Sigmoid colon (tissue), 7 donors: Measurements from ENCODE around the gene CLMN. TPM values are rescaled to one million over a fixed set of nuclear protein-coding genes. Genes with fewer than 3 reads are reported as not detected.

Experiments
- DNase-seq: peaks from one replicate; pipeline ENCODE4 v3.0.0-alpha.2; 2019
- H3K27ac ChIP-seq, 4 donors: fragments of 200-600 bp; sonication (generic); one replicate each; pipeline ENCODE4 v1.5.1; 2016 to 2019; ENCODE audit warnings: mild to moderate bottlenecking in 1 of 4
- H3K27me3 ChIP-seq, 3 donors: fragments of 200-600 bp; sonication (generic); one replicate each; pipeline ENCODE4 v1.5.1; 2019; ENCODE audit warnings: mild to moderate bottlenecking in 1 of 3
- H3K36me3 ChIP-seq, 4 donors: fragments of 200-600 bp; sonication (generic); one replicate each; pipeline ENCODE4 v1.5.1; 2016 to 2019
- H3K4me1 ChIP-seq, 4 donors: fragments of 200-600 bp; sonication (generic); one replicate each; pipeline ENCODE4 v1.5.1; 2017 to 2019
- H3K4me3 ChIP-seq, 4 donors: fragments of 200-600 bp; sonication (generic); one replicate each; pipeline ENCODE4 v1.5.1; 2017 to 2019; ENCODE audit warnings: mild to moderate bottlenecking in 2 of 4, moderate library complexity in 1 of 4
- H3K9me3 ChIP-seq, 4 donors: fragments of 200-600 bp in 3 of 4; sonication (generic) in 3 of 4; one replicate each; pipeline versions ENCODE4 v1.5.1 to v1.6.1; 2013 to 2019
- EP300 ChIP-seq, 4 donors: sonication (generic); formaldehyde crosslinking; IDR thresholded peaks; one replicate each; pipeline ENCODE4 v1.6.1; 2017; ENCODE audit warnings: antibody characterized with exemption in 4 of 4
- POLR2A ChIP-seq, 2 donors: fragments of 450-650 bp; IDR thresholded peaks; one replicate each; pipeline ENCODE4 v1.6.1; 2016; ENCODE audit warnings: antibody characterized with exemption in 2 of 2, mild to moderate bottlenecking in 2 of 2, moderate library complexity in 2 of 2
- POLR2AphosphoS5 ChIP-seq, 4 donors: sonication (generic); formaldehyde crosslinking; IDR thresholded peaks; one replicate each; pipeline ENCODE4 v1.6.1; 2017; ENCODE audit warnings: antibody characterized with exemption in 4 of 4
- WGBS, 2 donors: extraction: QIAGEN DNeasy Blood & Tissue Kit; methylation state at CpG; one replicate each; pipeline ENCODE4 v1.1.7; 2013; 5-methylcytosine and 5-hydroxymethylcytosine counted together
- intact Hi-C: fragments of 100-400 bp; cut with DNase I; formaldehyde crosslinking; loops from one replicate; pipeline ENCODE4 v1.15.1; 2023
- polyA plus RNA-seq, 3 donors: library from polyadenylated mRNA; stranded (reverse); fragments of 200-250 nt; gene quantifications; one replicate each; pipeline ENCODE4 v1.2.3, GENCODE V29; 2013
- total RNA-seq, 4 donors: library from RNA; depleted of rRNA; stranded (reverse); fragments of >200 nt; gene quantifications; one replicate each; pipeline ENCODE4 v1.1.0, GENCODE V29; 2016
- TF ChIP-seq, protein P1 (sequence below), 4 experiments: fragments of 450-650 bp in 3 of 4; fragments of 200-600 bp in 1 of 4; IDR thresholded peaks; one replicate each; pipeline ENCODE4 v1.5.1; 2016 to 2019; ENCODE audit warnings: antibody characterized with exemption in 4 of 4, mild to moderate bottlenecking in 3 of 4, moderate library complexity in 2 of 4
- donor health status: healthy with polysubstance abuse.
- donor health status: Bipolar disorder and iron deficiency.
- donor health status: healthy.

The CLMN gene
- total and polyA plus RNA-seq, 7 donors, result 3.5 to 40.2 (median 9.1) TPM

GRCh38 chr14:95192311-95192710 lies 127.4 kb downstream of the CLMN start:
- TF ChIP-seq EP300 (IDR thresholded peaks at IDR 0.05), result no peak
- no peak for TF ChIP-seq POLR2A (IDR thresholded peaks at IDR 0.05)
- TF ChIP-seq, protein P1, sequence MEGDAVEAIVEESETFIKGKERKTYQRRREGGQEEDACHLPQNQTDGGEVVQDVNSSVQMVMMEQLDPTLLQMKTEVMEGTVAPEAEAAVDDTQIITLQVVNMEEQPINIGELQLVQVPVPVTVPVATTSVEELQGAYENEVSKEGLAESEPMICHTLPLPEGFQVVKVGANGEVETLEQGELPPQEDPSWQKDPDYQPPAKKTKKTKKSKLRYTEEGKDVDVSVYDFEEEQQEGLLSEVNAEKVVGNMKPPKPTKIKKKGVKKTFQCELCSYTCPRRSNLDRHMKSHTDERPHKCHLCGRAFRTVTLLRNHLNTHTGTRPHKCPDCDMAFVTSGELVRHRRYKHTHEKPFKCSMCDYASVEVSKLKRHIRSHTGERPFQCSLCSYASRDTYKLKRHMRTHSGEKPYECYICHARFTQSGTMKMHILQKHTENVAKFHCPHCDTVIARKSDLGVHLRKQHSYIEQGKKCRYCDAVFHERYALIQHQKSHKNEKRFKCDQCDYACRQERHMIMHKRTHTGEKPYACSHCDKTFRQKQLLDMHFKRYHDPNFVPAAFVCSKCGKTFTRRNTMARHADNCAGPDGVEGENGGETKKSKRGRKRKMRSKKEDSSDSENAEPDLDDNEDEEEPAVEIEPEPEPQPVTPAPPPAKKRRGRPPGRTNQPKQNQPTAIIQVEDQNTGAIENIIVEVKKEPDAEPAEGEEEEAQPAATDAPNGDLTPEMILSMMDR (IDR thresholded peaks at IDR 0.05), result no peak
- no peak for TF ChIP-seq POLR2AphosphoS5 (IDR thresholded peaks at IDR 0.05)
- Histone ChIP-seq H3K27me3 (no peaks in the 10 kb centered on the region), H3K36me3 (no peaks in the 10 kb centered on the region), H3K4me3 (no peak overlapping the region), H3K9me3 (no peaks in the 10 kb centered on the region), H3K27ac (no peak overlapping the region), H3K4me1 (peaks cover 0 to 21% (median 13%) of the 10 kb centered on the region in 4 donors)
- intact Hi-C loops, result no loop called here
- 95 to 96% methylated on average over 6 of the region's 6 CpGs for WGBS, 2 donors
- no peak for DNase-seq

DNA sequence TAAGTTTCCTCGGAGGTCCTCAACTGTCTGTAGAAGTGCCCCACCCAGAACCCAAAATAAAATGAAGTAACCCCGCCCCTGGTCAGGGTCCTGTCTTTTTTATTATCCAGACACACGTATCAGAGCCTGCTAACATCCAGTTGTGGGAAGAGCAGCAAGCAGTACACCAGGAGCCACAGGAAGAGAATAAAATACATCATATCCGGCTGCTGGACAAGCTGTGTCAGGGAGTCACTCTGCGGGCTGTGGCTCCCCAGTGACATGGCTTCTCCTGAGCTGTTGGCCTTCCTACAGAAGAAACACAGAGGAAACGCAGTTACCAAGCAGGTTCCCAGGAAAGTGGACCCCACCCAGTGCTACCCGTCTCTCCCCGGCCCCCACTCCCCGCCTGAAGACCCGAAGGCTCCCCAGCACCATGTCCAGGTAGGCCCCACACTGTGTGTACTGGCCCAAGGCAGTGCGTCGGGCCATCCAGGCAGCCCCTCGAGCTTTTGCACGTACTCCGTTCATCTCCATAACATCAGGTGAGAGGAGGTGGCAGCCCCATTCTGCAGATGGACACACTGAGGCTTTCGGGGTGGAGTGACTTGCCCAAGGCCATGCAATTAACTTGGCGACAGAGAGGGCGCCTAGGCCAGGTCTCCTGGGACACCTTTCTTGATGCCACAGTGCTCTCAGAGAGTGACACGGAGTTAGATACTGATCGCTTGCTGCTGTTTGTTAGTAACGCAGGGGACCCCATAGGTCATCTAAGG lies 128.1 kb downstream of the CLMN start:
- intact Hi-C loops, result no loop called here
- Histone ChIP-seq H3K27ac (no peak overlapping the region), H3K36me3 (no peaks in the 10 kb centered on the region), H3K27me3 (no peaks in the 10 kb centered on the region), H3K4me1 (peaks cover 0 to 21% (median 13%) of the 10 kb centered on the region in 4 donors), H3K4me3 (no peak overlapping the region), H3K9me3 (no peaks in the 10 kb centered on the region)
- DNase-seq, result no peak
- no peak for TF ChIP-seq EP300 (IDR thresholded peaks at IDR 0.05)
- TF ChIP-seq, protein P1 (IDR thresholded peaks at IDR 0.05), result no peak
- no peak for TF ChIP-seq POLR2AphosphoS5 (IDR thresholded peaks at IDR 0.05)
- no peak for TF ChIP-seq POLR2A (IDR thresholded peaks at IDR 0.05)
- WGBS, 2 donors, result 86 to 89% methylated on average over 21 of the region's 21 CpGs

DNA sequence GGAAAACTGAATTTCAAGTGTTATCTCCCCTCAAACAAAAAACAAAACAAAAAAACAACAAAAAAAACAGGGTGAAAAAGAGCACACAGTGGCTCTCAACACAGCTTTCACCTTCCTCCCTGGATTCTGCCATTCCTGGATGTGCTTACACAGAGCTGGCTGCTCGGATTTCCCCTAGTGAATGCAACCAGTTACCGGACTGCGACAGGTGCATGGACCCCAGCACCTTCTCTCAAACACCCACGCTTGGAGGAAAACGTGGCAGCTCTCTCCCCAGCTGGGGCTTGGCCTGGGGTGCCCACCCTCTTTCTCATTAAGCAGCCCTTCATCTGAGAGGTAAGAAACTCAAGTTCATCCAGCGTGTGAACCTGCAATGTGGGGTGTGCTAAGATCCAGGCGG lies 128.9 kb downstream of the CLMN start:
- intact Hi-C loops, result no loop called here
- Histone ChIP-seq H3K4me1 (peaks cover 0 to 21% (median 13%) of the 10 kb centered on the region in 4 donors), H3K36me3 (no peaks in the 10 kb centered on the region), H3K27ac (no peak overlapping the region), H3K27me3 (no peaks in the 10 kb centered on the region), H3K9me3 (no peaks in the 10 kb centered on the region), H3K4me3 (no peak overlapping the region)
- WGBS, 2 donors, result 92 to 95% methylated on average over 7 of the region's 7 CpGs
- no peak for TF ChIP-seq POLR2AphosphoS5 (IDR thresholded peaks at IDR 0.05)
- TF ChIP-seq EP300 (IDR thresholded peaks at IDR 0.05), result no peak
- no peak for TF ChIP-seq POLR2A (IDR thresholded peaks at IDR 0.05)
- TF ChIP-seq, protein P1 (IDR thresholded peaks at IDR 0.05), result no peak
- DNase-seq, result no peak

GRCh38 chr14:95190346-95190840 lies 129.3 kb downstream of the CLMN start:
- H3K36me3 ChIP-seq, result no peaks in the 10 kb centered on the region
- WGBS, 2 donors, result 81 to 85% methylated on average over 4 of the region's 4 CpGs

More at GRCh38 chr14:95190346-95190840, 129.3 kb downstream of the CLMN start:
- Histone ChIP-seq H3K27me3 (no peaks in the 10 kb centered on the region), H3K4me1 (peaks cover 0 to 21% (median 15%) of the 10 kb centered on the region in 4 donors), H3K4me3 (no peak overlapping the region), H3K9me3 (no peaks in the 10 kb centered on the region), H3K27ac (no peak overlapping the region)
- TF ChIP-seq EP300 (IDR thresholded peaks at IDR 0.05) (no peak), POLR2AphosphoS5 (IDR thresholded peaks at IDR 0.05) (no peak), POLR2A (IDR thresholded peaks at IDR 0.05) (no peak)
- TF ChIP-seq, protein P1 (IDR thresholded peaks at IDR 0.05), result no peak
- DNase-seq, result no peak
- intact Hi-C loops, result no loop called here
